ENCODE data around the gene TWF2.

TWF2 gene

GRCh38 chr3:52222319-52223221 is 16.4 kb downstream of the TWF2 start:
- no peak for DNase-seq (ENCODE audit: low spot score)

- DNase-seq (ENCODE audit: low spot score), result no peak
Observed at GRCh38 chr3:52221563-52222318, 17.2 kb downstream of the TWF2 start.

- DNase-seq (ENCODE audit: low spot score), result no peak
Observed at GRCh38 chr3:52221141-52221562, 17.8 kb downstream of the TWF2 start.

- DNase-seq (ENCODE audit: low spot score), result peak; percentile 65
Observed at GRCh38 chr3:52220380-52221026, 18.5 kb downstream of the TWF2 start.

GRCh38 chr3:52218937-52219650 is 19.9 kb downstream of the TWF2 start:
- no peak for DNase-seq (ENCODE audit: low spot score)

- DNase-seq (ENCODE audit: low spot score), result no peak
Observed at GRCh38 chr3:52218454-52218853, 20.5 kb downstream of the TWF2 start.

- DNase-seq (ENCODE audit: low spot score), result no peak
Observed at GRCh38 chr3:52218026-52218425, 20.9 kb downstream of the TWF2 start.

GRCh38 chr3:52217409-52217805 is 21.6 kb downstream of the TWF2 start:
- DNase-seq (ENCODE audit: low spot score), result no peak

- no peak for DNase-seq (ENCODE audit: low spot score)
Observed at GRCh38 chr3:52216585-52217408, 22.2 kb downstream of the TWF2 start.

- no peak for DNase-seq (ENCODE audit: low spot score)
Observed at GRCh38 chr3:52215351-52215750, 23.6 kb downstream of the TWF2 start.

- DNase-seq (ENCODE audit: low spot score), result no peak
Observed at GRCh38 chr3:52213901-52214300, 25.1 kb downstream of the TWF2 start.

- no peak for DNase-seq (ENCODE audit: low spot score)
Observed at GRCh38 chr3:52213005-52213404, 26.0 kb downstream of the TWF2 start.

GRCh38 chr3:52211268-52211891 is 27.6 kb downstream of the TWF2 start:
- no peak for DNase-seq (ENCODE audit: low spot score)

- DNase-seq (ENCODE audit: low spot score), result no peak
Observed at GRCh38 chr3:52210550-52211046, 28.4 kb downstream of the TWF2 start.

- no peak for DNase-seq (ENCODE audit: low spot score)
Observed at GRCh38 chr3:52210037-52210436, 28.9 kb downstream of the TWF2 start.

GRCh38 chr3:52208556-52208955 is 30.4 kb downstream of the TWF2 start:
- DNase-seq (ENCODE audit: low spot score), result no peak

- no peak for DNase-seq (ENCODE audit: low spot score)
Observed at GRCh38 chr3:52205727-52206372, 33.1 kb downstream of the TWF2 start.

GRCh38 chr3:52204337-52205073 is 34.5 kb downstream of the TWF2 start:
- no peak for DNase-seq (ENCODE audit: low spot score)

- no peak for DNase-seq (ENCODE audit: low spot score)
Observed at GRCh38 chr3:52203701-52204100, 35.3 kb downstream of the TWF2 start.
